Stimulated activated naive CD8-positive, alpha-beta T cell treated with anti-CD3 and anti-CD28 coated beads, Interleukin-15, Interleukin-2, amounts not matched to agents 100 ng/mL and 50 ng/mL, for 24 hours (primary cell): Measurements from ENCODE around the gene NUBP2.

ENCODE experiments used
- H3K27ac Mint-ChIP-seq: one replicate; pipeline ENCODE4 v1.8.0; 2021; ENCODE audit warnings: mild to moderate bottlenecking, mixed read lengths
- H3K27me3 Mint-ChIP-seq: one replicate; pipeline ENCODE4 v1.8.0; 2021; ENCODE audit warnings: mixed read lengths
- H3K36me3 Mint-ChIP-seq: one replicate; pipeline ENCODE4 v1.8.0; 2021; ENCODE audit warnings: low read depth, mixed read lengths
- H3K4me1 Mint-ChIP-seq: one replicate; pipeline ENCODE4 v1.8.0; 2021; ENCODE audit warnings: low read depth, mixed read lengths
- H3K4me3 Mint-ChIP-seq: one replicate; pipeline ENCODE4 v1.8.0; 2021; ENCODE audit warnings: mild to moderate bottlenecking, mixed read lengths
- H3K9me3 Mint-ChIP-seq: one replicate; pipeline ENCODE4 v1.8.0; 2021; ENCODE audit warnings: mixed read lengths

The NUBP2 gene

GRCh38 chr16:1782408-1783264, at the start of gene NUBP2, which contains the start of gene SPSB3:
NUBP2 (plus strand) TSS chr16:1782960; CDS start chr16:1783021, 61 bp downstream.
SPSB3 (minus strand) TSS chr16:1782571; CDS start chr16:1781483, 1,088 bp downstream.
- H3K9me3 Mint-ChIP-seq = no peaks in the 10 kb centered on the region
- no peaks in the 10 kb centered on the region for H3K36me3 Mint-ChIP-seq
- H3K4me1 Mint-ChIP-seq = peaks cover 26% of the 10 kb centered on the region

GRCh38 chr16:1734123-1734522, 48.6 kb upstream of the NUBP2 start:
- Mint-ChIP-seq H3K4me1 (no peaks in the 10 kb centered on the region), H3K9me3 (no peaks in the 10 kb centered on the region), H3K27me3 (no peaks in the 10 kb centered on the region), H3K4me3 (no peak overlapping the region), H3K36me3 (peaks cover under 1% of the 10 kb centered on the region), H3K27ac (no peak overlapping the region)

More at GRCh38 chr16:1782408-1783264, at the start of gene NUBP2, which contains the start of gene SPSB3:
- Mint-ChIP-seq H3K4me3 (peak within 1 kb of the TSS; percentile 96), H3K27me3 (no peaks in the 10 kb centered on the region), H3K27ac (peak within 1 kb of the TSS; percentile 86)

GRCh38 chr16:1734816-1735215, 47.9 kb upstream of the NUBP2 start:
- Mint-ChIP-seq H3K27me3 (no peaks in the 10 kb centered on the region), H3K4me3 (no peak overlapping the region), H3K27ac (no peak overlapping the region)

GRCh38 chr16:1740234-1740633, 42.5 kb upstream of the NUBP2 start:
- Mint-ChIP-seq H3K27ac (no peak overlapping the region), H3K4me1 (no peaks in the 10 kb centered on the region), H3K27me3 (no peaks in the 10 kb centered on the region), H3K4me3 (no peak overlapping the region), H3K9me3 (no peaks in the 10 kb centered on the region), H3K36me3 (peaks cover 5% of the 10 kb centered on the region)

More at GRCh38 chr16:1734816-1735215, 47.9 kb upstream of the NUBP2 start:
- no peaks in the 10 kb centered on the region for H3K4me1 Mint-ChIP-seq
- no peaks in the 10 kb centered on the region for H3K36me3 Mint-ChIP-seq
- H3K9me3 Mint-ChIP-seq = no peaks in the 10 kb centered on the region

GRCh38 chr16:1740781-1741490, 41.8 kb upstream of the NUBP2 start:
- Mint-ChIP-seq H3K36me3 (peaks cover 6% of the 10 kb centered on the region), H3K27me3 (no peaks in the 10 kb centered on the region), H3K4me3 (no peak overlapping the region), H3K4me1 (no peaks in the 10 kb centered on the region), H3K9me3 (no peaks in the 10 kb centered on the region), H3K27ac (no peak overlapping the region)

GRCh38 chr16:1741553-1742165, 41.1 kb upstream of the NUBP2 start:
- no peaks in the 10 kb centered on the region for H3K4me1 Mint-ChIP-seq
- no peaks in the 10 kb centered on the region for H3K9me3 Mint-ChIP-seq
- H3K27ac Mint-ChIP-seq = no peak overlapping the region

GRCh38 chr16:1743376-1744337, 39.1 kb upstream of the NUBP2 start:
- H3K27me3 Mint-ChIP-seq = no peaks in the 10 kb centered on the region
- H3K27ac Mint-ChIP-seq = no peak overlapping the region
- H3K36me3 Mint-ChIP-seq = peaks cover 6% of the 10 kb centered on the region
- H3K9me3 Mint-ChIP-seq = no peaks in the 10 kb centered on the region
- no peak overlapping the region for H3K4me3 Mint-ChIP-seq
- no peaks in the 10 kb centered on the region for H3K4me1 Mint-ChIP-seq

More at GRCh38 chr16:1741553-1742165, 41.1 kb upstream of the NUBP2 start:
- Mint-ChIP-seq H3K4me3 (no peak overlapping the region), H3K27me3 (no peaks in the 10 kb centered on the region), H3K36me3 (peaks cover 6% of the 10 kb centered on the region)

GRCh38 chr16:1744338-1744840, 38.4 kb upstream of the NUBP2 start:
- H3K4me1 Mint-ChIP-seq = no peaks in the 10 kb centered on the region
- no peak overlapping the region for H3K4me3 Mint-ChIP-seq
- H3K9me3 Mint-ChIP-seq = no peaks in the 10 kb centered on the region
- H3K36me3 Mint-ChIP-seq = peaks cover 10% of the 10 kb centered on the region
- no peak overlapping the region for H3K27ac Mint-ChIP-seq
- H3K27me3 Mint-ChIP-seq = no peaks in the 10 kb centered on the region

GRCh38 chr16:1745181-1745899, 37.4 kb upstream of the NUBP2 start:
- peaks cover 10% of the 10 kb centered on the region for H3K36me3 Mint-ChIP-seq

GRCh38 chr16:1745900-1746692, 36.7 kb upstream of the NUBP2 start:
- no peaks in the 10 kb centered on the region for H3K27me3 Mint-ChIP-seq
- H3K4me1 Mint-ChIP-seq = no peaks in the 10 kb centered on the region
- no peak overlapping the region for H3K27ac Mint-ChIP-seq
- no peak overlapping the region for H3K4me3 Mint-ChIP-seq
- H3K36me3 Mint-ChIP-seq = peaks cover 10% of the 10 kb centered on the region
- no peaks in the 10 kb centered on the region for H3K9me3 Mint-ChIP-seq

More at GRCh38 chr16:1745181-1745899, 37.4 kb upstream of the NUBP2 start:
- H3K27ac Mint-ChIP-seq = no peak overlapping the region
- no peaks in the 10 kb centered on the region for H3K9me3 Mint-ChIP-seq
- no peaks in the 10 kb centered on the region for H3K27me3 Mint-ChIP-seq
- H3K4me1 Mint-ChIP-seq = no peaks in the 10 kb centered on the region
- H3K4me3 Mint-ChIP-seq = no peak overlapping the region

GRCh38 chr16:1746693-1747195, 36.0 kb upstream of the NUBP2 start:
- Mint-ChIP-seq H3K9me3 (no peaks in the 10 kb centered on the region), H3K27me3 (no peaks in the 10 kb centered on the region), H3K4me3 (no peak overlapping the region), H3K27ac (no peak overlapping the region), H3K36me3 (peaks cover 10% of the 10 kb centered on the region), H3K4me1 (no peaks in the 10 kb centered on the region)

GRCh38 chr16:1747934-1748333, 34.8 kb upstream of the NUBP2 start:
- no peaks in the 10 kb centered on the region for H3K9me3 Mint-ChIP-seq
- no peaks in the 10 kb centered on the region for H3K4me1 Mint-ChIP-seq
- no peak overlapping the region for H3K4me3 Mint-ChIP-seq
- H3K36me3 Mint-ChIP-seq = peaks cover 20% of the 10 kb centered on the region
- H3K27ac Mint-ChIP-seq = no peak overlapping the region
- H3K27me3 Mint-ChIP-seq = no peaks in the 10 kb centered on the region
